ENCODE data around the gene OR5B21.

OR5B21 gene

DNA sequence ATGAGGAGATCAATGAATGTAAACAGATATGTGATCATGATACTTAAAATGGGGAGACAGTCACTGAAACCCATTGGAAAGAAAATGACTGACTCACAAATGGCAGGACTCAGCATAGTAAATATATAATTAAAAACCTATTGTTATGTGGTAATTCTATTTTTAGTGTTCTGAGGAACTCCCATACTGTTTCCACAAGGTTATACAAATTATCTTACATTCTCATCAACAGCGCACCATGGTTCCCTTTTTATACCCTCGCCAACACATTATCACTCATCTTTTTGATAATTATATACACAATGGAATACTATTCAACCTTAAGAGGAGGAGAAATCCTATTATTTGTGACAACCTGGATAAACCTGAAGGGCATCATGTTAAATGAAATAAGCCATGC is 17.1 kb downstream of the OR5B21 start:
- no peak for DNase-seq

- no peak for DNase-seq
Measured at GRCh38 chr11:58487170-58487569, 20.7 kb downstream of the OR5B21 start.

DNA sequence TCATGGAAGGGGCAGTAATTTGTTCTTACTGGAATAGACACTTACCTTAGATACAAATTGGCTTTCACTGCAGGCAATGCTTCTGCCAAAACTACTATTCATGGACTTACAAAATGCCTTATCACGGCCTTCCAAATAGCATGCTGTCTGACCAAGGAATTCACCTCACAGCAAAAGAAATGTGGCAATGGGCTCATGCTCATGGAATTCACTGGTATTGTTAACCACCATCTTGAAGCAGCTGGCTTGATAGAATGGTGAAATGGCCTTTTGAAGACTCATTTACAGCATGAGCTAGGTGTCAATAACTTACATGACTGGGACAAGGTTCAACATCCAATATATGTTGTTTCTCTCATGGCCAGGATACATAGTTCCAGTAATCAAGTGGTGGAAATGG is 21.9 kb downstream of the OR5B21 start:
- no peak for DNase-seq

DNA sequence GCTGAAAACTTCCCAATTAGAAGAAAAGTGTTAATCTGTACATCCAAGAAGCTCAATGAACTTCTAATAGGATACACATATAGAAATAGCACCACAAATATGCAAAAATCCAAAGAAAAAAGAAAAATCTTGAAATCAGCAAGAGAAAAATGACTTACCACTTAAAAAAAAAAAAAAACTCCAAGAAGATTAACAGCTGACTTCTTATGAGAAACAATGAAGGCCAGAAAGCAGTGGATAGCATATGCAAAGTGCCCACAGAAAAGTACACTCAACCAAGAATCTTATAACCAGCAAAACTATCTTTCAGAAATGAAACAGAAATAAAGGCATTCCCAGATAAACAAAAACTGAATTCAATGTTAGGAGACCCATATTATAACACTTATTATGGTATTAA is 36.0 kb downstream of the OR5B21 start:
- no peak for DNase-seq

DNA sequence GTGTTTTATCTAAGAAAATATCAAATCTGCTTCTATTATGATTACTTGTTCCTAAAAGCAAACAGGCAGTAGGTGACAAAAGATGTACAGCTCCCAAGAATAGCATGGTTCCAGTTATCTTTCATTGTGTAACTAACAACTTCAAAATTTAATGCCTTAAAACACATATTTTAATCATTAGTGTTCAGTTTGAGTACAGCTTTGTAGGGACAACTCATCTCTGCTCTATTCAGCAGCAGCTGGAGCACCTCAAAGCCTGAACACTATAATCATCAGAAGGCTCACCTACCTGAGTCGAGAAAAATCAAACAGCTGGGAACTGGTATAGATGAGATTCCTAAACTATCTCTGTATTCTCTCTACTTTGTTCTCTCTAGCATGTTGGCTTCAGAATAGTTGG is 41.6 kb downstream of the OR5B21 start:
- DNase-seq = no peak

DNA sequence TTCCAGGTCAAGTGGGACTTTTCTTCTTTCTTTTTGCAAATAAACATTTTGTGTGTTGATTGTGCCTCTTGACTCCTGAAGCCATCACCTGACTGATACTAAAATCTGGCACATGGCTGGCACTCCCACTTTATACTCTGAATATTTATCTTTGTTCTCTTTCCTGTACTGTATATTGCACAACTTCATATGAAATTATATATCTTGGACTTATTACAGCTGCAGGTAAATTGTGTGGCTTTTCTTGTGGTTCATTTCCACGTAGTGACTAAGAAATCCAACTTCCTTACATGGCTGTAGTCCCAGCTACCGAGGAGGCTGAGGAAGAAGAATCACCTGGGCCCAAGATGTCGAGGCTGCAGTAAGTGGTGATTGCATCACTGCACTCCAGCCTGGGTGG is 42.2 kb downstream of the OR5B21 start:
- no peak for DNase-seq

All from NCI-H526 treated with DMSO at 0.1 percent for 48 hours (cell line).